ENCODE data around the gene SLC24A1.

SLC24A1 gene

DNA sequence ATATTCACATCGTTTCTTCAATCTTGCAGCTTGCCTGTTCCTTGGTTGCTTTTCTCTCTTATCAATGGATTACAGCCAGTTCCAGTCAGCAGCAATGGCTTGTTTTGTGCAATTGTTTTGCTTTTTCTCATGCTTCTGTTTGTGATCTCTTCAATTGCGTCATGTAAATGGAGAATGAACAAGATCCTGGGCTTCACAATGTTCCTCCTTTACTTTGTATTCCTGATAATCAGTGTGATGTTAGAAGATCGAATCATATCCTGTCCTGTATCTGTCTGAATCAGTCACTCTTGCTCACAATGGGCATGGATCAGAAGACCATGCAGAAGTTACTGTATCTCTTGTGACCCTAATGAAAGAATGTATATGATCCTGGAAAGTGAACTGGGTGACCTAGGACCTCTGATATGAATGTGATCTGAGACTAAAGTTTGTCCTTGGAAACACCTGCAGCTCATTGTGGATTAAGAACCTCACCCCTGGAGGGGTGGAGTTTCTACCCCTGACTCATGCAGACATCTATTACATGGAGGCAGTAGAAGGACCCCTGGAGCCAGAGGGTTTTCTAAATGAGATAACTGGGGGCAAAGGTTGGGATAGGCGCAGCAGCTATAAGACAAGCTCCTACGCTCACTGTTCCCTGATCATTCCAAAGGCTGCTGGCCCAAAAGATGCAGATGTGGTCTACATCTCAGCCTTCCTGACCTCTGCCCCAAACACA, 32.2 kb downstream of the SLC24A1 start:
- DNase-seq: no peak

DNA sequence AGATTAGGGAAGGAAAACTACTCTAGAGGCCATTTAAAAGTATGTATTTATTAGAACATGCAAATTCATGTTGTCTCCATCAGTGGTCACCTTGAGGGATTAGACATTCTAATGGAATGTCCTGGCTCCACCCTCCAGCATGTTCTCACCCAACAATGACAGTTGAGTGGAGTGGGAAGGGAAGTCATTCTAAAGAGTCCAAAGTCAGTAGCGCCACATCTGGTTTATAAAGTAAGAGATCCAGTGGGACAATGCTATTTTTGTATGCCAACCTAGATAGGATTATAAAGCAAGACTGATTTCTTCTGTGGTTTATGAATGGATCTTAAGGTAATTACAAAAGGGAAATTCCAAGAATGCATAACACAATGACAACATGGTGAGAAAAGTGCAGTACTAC, 33.3 kb downstream of the SLC24A1 start:
- DNase-seq: no peak

DNA sequence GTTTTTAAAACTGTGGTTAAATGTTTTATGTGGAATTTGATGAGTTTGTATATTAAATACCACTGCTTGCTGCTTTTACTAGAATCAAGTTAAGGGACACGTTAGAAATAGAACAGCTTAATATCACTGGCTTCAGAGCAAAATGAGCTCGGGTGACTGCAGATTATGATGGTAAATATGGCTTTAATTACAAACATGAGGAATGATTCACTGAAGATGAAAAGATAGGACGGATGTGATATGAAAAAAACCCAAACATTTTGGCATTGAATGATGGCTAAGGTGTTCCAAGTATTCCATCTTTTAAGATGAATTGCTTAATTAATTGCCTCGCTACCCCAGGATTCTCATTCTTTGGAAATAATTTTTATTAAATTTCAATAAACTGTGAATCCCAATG, 33.7 kb downstream of the SLC24A1 start:
- no peak for DNase-seq

DNA sequence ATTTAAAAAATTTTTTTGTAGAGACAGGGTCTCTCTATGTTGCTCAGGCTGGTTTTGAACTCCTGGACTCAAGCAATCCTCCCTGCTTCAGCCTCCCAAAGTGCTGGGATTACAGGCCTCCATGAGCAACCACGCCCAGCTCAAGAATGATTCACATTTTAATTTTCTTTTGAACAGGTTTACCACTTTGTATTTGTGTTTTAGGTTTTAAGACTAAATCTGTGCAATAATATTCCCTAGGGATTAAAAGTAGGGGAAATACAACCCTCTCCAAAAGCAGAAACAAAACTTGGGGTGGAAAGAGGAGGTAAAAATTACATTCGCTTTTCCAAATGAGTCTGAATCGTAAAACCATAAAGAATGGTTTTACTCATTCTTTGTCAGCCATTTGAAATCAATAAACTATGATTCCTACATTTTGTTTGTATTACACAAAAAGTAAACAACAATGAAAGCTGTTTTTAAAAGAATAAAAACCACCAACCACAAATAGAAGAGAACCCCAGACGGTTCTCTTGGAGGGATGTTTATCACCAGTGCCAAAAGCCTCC, 37.8 kb downstream of the SLC24A1 start:
- no peak for DNase-seq

DNA sequence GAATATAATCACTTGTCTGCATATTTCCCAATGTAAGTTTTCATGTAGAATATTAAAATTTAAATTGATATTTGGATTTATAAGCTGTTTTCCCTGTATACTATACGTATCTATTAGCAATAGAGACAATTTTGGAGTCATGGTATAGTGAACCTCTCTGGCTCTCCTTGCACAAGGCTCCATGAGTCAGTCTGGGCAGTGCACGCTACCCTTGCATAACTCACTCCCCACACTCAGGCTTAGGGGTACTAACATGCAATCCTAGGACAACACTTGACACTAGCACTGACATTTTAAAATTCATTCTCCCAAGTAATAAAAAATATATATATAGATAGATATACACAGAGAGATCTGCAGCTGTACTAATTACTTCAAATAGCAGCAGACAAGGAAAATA, 39.2 kb downstream of the SLC24A1 start:
- DNase-seq: no peak

DNA sequence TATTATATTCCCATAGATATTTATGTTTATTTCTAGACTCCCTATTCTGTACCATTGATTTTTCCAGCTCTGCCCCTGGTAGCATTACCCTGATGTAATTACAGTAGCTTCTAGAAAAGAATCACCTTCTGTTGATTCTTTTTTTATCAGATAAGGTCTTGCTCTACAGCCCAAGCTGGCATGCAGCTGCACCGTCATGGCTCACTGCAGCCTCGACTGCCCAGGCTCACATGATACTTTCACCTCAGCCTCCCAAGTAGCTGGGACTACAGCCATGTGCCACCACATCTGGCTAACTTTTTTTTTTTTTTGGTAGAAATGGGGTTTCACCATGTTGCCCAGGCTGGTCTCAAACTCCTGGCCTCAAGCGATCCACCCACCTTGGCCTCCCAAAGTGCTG, 41.8 kb downstream of the SLC24A1 start:
- no peak for DNase-seq

DNA sequence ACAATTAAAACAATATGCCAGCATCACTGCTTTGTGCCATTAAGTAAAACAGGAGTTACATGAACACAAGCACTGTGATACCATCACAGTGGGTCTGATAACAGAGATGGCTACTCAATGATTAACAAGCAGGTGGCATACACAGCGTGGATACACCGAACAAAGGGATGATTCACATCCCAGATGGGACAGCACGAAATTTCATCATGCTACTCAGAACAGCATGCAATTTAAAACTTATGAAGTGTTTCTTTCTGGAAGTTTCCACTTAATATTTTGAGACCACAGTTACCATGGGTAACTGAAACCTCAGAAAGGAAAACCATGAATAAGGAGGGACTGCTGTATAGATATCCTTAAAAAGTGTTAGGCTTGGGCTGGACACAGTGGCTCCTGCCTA, 44.5 kb downstream of the SLC24A1 start:
- DNase-seq: no peak

DNA sequence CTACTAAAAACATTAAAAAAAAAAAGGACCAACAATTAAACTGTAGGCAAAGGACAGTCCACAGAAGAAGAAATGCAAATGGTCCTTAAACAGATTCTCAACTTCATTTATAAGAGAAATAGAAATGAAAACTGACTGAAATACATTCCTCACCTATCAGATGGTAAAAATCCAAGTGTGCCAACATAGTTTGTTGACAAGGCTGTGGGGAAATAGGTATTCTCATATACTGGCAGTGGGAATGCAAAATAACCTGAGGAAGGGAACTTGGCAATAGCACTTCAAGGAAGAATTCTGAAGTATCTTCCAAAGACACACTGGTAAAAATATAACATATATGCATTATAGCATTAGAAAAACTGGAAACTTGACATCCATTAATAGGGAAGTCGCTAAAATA, 53.8 kb downstream of the SLC24A1 start:
- no peak for DNase-seq

DNA sequence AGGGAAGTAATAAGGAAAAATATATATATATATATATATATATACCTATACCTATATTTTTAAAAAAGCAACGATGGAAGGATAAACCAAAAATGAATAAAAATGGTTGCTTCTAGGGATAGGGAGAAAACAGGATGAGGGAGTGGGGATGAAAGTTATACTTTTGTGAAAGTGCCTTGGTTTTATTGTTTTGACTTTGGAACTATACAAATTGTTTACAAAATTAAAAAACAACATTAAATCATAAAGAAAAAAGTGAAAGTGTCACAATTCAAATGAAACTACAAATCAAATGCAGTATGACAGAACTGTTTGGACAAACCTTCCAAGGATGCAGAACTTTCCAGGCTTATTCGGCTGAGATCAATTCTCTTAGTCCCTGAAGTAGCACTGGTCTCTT, 54.4 kb downstream of the SLC24A1 start:
- DNase-seq: no peak

DNA sequence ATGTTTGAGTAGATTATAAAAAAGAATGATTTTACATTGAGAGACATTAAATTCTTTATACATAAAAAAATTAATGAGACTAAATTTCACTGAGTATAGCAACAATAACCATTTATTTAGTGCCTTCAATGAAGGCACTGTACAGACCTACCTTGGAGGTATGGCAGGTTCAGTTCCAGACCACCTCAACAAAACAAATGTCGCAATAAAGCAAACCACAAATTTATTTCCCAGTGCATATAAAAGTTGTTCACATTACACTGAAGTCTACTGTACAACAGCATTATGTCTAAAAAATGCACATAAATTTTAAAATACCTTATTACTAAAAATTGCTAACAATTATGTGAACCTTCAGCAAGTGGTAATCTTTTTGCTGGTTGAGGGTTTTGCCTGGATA, 58.8 kb downstream of the SLC24A1 start:
- DNase-seq: no peak

DNA sequence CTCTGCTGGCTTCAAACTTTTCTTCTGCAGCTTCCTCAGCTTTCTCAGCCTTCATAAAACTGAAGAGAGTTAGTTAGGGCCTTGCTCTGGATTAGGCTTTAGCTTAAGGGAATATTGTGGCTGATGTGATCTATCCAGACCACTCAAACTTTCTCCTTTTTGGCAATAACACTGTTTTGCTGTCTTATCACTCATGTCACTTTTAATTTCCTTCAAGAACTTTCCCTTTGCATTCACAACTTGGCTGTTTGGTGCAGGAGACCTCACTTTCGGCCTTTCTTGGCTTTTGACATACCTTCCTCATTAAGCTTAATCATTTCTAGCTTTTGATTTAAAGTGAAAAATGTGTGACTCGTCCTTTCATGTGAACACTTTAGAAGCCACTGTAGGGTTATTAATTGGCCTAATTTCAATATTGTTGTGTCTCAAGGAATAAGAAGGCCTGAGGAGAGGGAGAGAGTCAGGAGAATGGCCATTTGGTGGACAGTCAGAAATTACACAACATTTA, 60.7 kb downstream of the SLC24A1 start:
- DNase-seq: no peak

DNA sequence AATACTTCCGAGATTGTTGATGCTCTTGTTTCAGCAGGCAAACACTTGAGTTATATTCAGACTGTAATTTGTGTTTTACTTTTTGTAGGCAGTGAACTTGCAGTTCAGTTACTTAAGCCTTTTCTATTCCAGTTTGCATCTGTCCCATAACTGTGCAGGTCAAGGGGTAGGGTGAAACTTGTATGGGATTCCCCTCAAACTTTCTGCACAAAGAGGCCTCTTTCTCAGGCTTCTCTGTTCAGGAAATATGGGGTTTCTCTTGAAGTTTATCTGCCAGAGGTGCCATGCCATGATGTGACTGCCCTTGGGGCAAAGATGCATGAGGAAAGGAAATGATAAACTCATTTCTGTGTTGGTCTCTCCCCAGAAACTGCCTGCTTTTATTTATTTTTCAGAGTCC, 66.7 kb downstream of the SLC24A1 start:
- DNase-seq: no peak

DNA sequence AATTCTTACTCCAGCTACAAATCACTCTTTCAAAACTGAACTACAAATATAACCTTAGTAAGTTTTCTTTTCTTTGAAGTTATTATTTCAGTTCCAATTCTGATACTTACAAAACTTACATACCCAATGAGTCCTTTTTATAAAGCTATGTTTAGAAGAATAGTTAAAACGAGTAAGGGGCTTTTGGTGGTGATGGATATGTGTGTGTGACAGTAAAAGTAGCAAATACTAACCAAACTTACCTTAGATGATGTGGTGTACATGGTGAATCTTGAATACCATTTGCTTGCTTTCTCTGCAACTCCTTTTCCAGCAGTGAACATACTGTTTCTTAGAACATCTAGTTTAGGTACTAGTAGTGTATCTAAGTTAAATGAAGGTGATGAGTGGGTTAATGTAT, 68.4 kb downstream of the SLC24A1 start:
- DNase-seq: no peak

DNA sequence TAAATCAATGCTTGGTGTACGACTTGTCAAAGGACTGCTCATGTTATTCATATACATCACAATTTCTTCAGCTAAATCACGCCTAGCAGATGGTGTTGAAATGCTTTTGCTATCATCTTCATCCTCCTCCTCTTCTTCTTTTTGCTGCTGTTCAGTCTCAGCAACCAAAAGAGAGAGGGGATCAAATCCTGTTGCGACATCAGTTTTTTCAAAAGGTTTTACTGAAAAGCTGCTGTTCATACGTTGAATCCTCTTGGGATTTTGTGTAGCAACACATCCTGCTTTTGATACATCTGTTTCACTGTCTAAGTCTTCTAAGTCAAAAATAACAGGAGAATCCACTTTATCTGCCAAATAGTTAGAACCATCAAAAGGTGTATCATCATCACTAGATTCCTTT, 69.0 kb downstream of the SLC24A1 start:
- no peak for DNase-seq

DNA sequence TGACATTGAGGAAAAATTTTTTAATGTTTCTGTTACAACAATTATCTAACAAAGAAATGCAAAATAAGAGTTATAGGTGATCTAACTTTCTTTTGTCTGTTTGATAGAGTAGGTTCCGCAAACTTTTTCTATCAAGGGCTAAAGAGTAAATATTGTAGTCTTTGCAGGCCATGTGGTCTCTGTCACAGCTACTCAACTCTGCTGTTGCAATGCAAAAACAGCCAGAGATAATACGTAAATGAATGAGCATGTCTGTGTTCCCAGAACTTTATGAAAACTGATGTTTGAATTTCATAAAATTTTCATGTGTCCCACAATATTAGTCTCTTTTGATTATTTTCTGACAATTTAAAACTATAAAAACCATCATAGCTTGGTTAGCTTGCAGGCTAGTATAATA, 73.3 kb downstream of the SLC24A1 start:
- no peak for DNase-seq

Data from COR-L47 (cell line).